Activated T-cell treated with anti-CD3 and anti-CD28 coated beads, Interleukin-2, amount 50 U/mL, for 1 hour (primary cell): ENCODE measurements around the gene AMN1.
"Not testable (repeated sequence)": the region's sequence is repeated elsewhere in the genome, so short reads cannot be mapped to it uniquely, and the experiment has no call there.

Experiments used
- DNase-seq: peaks from one replicate; pipeline ENCODE4 v3.0.0-alpha.2; 2020

The AMN1 gene

GRCh38 chr12:31672521-31672920 is 56.3 kb downstream of the AMN1 start:
- DNase-seq = no peak

GRCh38 chr12:31669582-31669981 is 59.2 kb downstream of the AMN1 start:
- not testable (repeated sequence) for DNase-seq

DNA sequence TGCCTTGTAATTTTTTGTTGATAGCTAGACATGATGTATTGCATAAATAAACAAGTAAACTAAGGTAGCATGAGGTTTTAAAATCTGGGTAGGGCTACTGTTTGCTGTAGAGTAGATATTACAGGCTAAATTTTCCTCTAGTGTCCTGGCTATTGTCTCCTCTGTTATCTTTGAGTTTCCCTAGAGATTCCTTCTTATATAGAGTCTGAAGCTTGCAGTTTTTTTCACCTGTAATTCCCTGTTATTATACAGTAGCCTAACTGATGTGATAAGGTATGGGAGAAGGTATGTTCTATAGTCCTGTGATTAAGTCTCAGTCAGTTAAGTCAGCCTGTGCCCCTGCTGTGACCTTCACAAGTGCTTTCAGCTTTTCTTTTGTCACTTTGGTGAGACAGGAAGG is 59.8 kb downstream of the AMN1 start:
- no peak for DNase-seq

DNA sequence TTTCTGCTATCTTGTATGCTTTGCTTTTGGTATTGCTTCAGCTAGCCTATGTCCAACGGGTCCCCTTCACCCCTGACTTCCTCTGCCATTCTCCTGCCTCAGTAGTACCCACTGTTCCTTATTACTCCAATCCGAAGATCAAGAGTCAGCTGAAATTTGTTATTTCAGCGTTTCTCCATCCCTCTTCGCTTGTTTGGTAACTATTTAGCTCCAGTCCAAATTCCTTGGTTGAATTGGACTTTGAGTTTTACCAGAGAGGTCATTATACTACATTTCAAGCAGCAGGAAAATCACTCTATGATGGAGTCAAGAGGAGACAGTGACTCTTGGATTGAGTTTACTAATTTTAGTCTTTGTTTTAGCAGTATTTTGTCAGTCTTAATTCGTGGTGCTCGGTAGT is 64.8 kb downstream of the AMN1 start:
- no peak for DNase-seq

GRCh38 chr12:31663576-31663975 is 65.2 kb downstream of the AMN1 start:
- DNase-seq = no peak

DNA sequence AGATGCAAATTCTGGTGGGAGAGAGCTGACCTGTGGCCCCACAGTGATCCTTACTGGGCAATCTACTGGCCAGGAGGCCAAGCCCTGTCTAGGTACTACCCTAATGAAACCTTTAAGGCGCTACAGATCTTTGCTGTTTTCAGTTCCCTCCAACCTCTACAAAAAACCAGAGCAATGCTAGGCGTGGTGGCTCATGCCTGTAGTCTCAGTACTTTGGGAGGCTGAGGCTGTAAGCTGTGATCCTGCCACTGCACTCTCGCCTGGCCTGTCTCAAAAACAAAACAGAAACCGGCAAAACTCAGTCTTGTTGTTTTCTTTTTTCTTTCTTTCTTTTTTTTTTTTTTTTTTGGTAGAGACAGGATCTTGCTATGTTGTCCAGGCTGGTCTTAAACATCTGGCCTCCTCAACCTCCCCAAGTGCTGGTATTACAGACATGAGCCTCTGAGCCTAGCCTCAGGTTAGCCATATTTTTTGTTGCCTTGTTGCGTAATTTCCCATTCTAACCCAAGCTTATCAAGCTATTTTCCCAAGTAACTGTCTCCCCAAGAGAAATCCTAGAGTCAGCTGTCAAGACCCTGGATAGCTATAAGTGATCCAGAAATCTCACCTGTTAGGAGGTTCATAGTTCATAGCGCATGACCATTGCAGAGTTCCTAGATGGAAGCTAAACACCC is 66.5 kb downstream of the AMN1 start:
- DNase-seq = no peak

DNA sequence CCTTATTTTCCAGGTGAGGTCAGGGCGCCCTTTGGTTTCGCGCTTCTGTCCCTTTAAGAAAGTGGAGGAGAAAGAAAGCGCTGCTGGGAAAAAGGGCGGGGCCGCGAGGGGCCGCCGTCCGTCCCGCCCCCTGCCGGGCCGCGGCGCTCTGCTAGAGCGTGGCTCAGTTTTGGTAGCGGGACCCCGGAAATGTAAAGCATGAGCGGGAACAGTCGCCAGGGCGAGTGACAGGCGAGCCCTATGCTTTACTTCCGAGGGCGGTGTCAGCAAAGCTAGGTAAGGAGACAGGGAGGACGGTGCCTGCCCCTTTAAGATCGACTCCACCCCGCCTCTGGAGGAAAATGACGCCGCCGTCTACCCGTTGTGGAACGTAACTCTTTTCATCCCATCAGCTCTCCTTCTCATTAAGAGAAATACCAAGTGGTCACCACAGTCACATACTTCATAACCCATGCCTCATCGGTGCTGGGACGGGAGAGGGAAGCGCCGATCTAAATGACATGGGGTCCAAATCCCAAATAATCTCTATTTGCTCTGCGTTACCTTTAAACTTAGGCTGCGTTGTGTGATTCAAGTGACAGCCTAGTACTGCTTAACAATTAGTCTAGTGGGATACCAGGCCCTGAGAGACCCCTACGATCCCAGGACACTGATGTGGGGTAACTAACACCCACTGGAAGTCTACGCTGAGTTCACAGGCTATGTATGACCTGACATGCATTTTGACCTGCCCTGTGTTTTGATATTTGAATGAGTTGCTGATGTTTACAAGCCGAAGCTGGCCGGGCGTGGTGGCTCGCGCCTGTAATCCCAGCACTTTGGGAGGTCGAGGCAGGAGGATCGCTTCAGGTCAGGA is 69.5 kb downstream of the AMN1 start, which contains the start of gene ETFBKMT:
ETFBKMT (plus strand) TSS at position 602 of the 856 bp plus-strand sequence. CDS start 2,266 bp downstream, outside the sequence.
- peak; percentile 91 for DNase-seq

DNA sequence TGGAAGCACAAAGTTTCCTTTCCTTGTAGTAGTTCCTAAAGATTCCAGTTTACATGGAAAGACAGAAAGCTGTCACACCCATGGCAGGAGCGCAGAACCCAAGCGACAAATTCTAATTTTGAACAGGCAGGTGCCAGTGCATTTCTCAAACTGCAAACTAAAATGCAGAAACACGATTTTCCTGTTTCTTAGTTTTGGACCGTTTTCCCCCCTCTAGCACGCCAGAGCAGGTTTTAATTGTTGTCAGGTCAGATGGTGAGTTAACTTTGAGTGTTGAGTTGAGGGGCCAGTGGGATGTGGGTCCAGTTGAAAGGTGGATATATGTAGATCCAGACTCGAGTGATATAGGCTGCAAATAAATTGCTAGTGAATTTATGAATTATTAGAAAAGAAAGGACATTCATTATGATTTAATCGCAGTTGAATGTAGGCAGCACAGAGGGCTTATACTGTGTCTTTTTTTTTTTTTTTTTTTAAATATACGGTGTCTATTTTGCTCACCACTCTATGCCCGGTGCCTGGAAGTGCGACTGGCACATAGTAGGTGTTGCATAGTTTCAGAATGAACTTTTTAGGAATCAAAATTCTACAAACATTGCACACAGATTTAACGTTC is 70.2 kb downstream of the AMN1 start:
- DNase-seq = no peak

GRCh38 chr12:31655792-31656191 is 73.0 kb downstream of the AMN1 start:
- no peak for DNase-seq

DNA sequence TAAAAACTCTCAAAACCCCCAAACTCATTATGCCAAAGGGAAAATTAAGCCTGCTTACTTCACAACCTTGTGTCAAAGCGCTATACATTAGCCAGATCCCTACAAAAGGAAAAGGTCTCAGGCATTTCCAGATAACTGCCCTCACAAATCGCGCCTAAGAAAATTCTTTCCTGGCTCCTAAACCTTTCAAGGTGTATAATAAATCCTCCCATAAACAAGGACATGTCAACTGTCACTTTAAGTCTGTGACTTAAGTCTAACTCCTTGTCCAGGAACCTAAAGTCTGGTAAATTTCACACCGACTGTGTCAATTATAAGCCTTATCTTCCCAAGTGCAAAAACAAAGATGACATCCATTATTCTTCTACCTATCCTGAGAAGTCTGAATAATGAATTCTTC is 73.6 kb downstream of the AMN1 start:
- DNase-seq = no peak

DNA sequence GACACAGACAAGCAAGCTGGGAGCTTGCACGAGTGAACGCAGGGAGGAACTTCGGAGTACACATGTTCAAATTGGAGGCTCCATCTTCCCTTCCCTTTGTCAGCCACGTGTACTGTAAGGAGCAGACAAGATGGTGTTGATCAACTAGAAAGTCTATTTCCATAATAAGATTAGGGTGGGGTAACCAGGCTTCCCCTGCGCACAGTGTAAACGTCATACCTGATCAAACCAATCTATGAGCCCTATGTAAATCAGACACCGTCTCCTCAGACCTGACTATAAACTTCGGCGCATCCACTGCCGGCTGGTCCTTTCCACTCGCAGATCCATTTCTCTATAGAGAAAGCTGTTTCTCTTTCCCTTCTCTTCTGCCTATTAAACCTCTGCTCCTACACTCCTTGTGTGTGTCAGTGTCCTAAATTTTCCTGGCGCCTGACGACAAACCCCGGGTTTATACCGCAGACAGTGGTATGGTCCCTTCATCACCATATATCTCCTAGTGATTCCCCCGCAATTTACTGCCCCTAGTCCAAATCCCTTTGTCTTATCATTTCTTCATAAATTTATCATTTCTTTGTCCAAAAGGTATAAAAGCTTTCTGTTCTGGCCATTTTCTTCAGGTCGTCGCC is 76.8 kb downstream of the AMN1 start:
- no peak for DNase-seq

DNA sequence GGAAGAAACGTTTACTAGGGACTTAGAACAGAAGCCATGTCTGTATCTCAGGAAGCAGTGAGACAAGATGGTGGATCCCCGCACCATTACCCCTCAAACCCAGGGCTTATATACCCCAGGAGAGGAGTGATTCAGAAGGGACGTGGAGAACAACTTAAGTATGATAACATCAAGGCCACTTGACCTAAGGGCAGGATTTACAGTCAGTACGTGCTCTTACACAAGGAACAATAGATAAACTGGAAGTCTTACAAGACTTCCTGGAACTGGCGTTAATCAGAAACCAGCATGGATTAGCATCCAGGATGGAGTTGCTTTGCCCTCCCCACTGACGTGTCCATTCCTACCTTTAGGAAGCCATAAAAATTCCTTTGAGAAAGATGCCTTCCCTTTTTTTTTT is 77.9 kb downstream of the AMN1 start:
- DNase-seq = no peak

DNA sequence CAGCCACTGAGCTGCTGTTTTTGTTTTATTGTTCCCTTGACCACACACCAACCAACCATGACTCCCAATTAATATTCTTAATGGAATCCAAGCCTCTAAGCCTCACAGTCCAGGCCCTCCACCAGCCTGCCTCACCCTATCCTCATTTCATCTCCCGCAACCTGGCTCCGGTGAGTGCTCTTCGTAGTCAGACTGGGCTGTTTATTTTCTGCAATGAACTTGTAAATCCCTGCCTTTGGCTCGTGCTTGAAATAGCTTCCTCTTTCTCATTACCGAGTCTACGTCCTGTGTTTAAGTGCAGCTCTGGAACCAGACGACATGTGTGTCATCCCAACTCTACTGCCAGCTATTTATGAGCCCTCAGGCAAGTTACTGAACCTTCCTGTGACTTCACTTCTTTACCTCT is 81.7 kb downstream of the AMN1 start:
- no peak for DNase-seq

DNA sequence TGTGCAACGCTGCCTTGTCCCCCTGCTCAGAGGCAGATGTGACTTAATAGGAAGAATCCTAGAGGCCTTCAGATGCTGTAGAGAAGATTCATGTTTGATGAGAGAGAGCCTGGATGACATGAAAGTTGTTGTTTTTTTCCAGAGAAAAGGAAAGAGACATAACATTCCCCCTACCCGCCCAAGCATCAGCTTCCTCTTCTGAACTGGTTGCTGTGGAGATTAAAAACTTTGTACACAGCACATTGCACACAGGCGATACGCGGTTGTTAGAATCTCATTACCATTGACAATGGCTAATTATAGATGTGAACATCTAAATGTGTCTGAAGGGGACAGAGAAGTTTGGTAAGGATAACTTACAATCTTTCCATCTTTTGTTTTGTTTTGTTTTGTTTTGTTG is 82.9 kb downstream of the AMN1 start:
- no peak for DNase-seq

- DNase-seq = no peak
Observed at GRCh38 chr12:31644536-31644935, 84.3 kb downstream of the AMN1 start.

DNA sequence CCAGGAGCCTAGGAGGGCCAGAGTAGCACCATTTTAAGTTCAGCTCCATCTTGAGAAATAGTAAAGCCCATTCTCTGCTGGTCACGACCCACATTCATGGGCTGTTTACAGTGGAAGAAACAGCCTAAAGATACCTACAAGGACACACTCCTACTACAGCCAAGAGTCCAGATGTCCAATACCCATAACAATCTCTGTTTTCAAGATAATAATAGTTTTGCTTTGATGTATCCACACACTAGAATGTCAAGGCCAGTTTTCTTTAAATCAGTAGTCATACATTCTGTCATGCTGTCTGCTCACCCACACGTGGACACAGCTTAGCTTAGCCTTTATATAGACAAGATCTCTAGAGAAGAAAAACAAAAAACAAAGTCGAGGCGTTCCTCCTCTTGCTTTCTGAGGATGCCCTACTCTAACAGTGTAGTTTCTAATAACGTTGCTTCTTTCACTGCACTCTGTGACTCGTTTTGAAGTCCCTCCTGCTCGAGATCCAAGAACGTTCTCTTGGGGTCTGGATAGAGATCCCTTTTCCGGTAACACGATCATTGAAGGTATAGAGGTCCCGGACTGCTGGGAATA is 87.2 kb downstream of the AMN1 start:
- no peak for DNase-seq

DNA sequence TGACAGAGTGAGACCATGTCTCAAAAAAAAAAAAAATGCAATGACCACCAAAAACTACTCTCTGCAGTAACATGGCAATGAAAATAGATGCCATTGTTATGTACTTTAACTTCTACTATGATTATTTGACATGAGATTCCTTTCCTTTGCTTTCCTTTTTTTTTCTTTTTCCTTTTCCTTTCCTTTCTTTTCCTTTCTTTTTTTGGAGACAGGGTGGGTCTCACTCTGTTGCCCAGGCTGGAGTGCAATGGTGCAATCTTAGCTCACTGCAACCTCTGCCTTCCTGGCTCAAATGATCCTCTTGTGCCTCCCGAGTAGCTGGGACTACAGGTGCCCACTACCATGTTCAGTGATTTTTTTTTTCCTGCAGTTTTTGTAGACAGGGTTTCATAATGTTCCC is 94.2 kb downstream of the AMN1 start:
- no peak for DNase-seq

- DNase-seq = no peak
Observed at GRCh38 chr12:31633464-31633863, 95.4 kb downstream of the AMN1 start.

GRCh38 chr12:31631809-31632208 is 97.0 kb downstream of the AMN1 start:
- DNase-seq = no peak

GRCh38 chr12:31631023-31631724 is 97.6 kb downstream of the AMN1 start:
- no peak for DNase-seq

- no peak for DNase-seq
Observed at GRCh38 chr12:31629756-31630732, 98.8 kb downstream of the AMN1 start.
